IPS-NIHi11 (cell line): ENCODE data around the gene ODAD4.
"Not testable (repeated sequence)": the region's sequence is repeated elsewhere in the genome, so short reads cannot be mapped to it uniquely, and the experiment has no call there.

Experiments used
- DNase-seq: peaks from one replicate; pipeline ENCODE4 v3.0.0; 2012; ENCODE audit warnings: mixed read lengths, low spot score

The ODAD4 gene

DNA sequence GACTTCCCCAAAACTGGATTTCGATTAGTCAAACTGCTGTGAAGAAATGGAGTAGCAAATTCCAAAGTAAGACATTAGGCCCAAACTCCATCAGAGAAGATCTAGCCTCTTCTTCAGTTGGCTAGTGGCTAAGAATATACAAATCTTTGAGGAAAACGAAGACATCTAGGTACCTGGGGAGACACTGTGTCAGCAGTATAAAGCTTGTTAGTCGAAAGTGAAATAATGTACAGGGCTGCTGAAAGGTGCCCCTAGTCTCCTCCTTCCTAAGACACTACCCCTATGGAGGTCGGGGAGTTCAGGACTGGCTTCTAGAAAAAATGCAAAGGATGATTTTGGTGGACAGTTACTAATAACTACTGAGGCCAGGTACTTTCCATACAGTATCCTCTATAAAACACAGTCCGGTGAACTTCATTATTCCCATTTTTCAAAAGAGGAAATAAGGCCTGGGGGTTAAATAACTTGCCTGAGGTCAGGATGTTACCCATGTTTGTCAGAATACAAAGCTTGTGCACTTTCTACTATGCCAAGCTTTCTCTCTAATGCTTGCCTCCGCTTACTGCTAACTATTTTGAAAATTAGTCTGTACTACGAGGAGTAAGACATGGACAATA lies 71.9 kb downstream of the ODAD4 start:
- DNase-seq: no peak

DNA sequence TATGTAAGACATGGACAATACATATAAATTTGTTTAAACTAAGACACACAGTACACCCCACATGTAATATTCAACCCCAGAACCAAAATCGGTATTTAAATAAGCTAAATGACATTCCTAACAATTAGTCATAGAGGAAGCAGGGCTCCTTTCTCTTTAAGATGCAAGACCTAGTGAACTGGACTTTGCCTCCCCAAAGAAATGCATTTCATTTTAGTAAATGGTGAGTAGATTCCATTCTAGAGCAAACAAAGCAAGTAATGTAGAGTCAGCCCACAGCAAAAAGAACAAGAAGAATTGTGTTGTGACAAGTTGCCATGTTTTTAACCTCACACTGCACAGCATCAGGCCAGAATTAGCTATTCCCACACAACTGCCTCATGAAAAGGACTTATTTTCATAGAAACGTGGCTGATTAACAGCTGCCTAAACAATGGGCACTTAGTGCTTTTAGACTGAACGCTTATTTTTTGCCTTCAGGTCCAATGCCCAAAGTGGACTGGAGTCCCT lies 72.4 kb downstream of the ODAD4 start:
- no peak for DNase-seq

DNA sequence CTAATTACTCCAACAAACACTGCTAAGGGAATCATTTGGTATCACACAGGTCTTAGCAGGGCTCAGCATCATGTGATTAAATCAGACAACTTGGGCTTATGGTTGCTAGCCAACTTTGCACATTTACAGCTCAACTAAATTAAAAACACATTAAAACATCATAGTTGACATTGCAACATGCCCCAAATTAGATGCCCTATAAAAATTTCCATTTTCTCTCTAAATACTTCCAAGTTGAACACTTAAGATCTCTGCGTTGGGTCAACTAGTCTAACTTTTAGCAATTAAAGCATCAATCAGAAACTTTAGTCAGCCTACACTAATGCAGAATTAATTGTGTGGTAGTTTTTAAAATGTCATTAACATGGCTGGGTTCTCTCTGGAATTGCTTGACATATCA lies 74.7 kb downstream of the ODAD4 start:
- DNase-seq: no peak

DNA sequence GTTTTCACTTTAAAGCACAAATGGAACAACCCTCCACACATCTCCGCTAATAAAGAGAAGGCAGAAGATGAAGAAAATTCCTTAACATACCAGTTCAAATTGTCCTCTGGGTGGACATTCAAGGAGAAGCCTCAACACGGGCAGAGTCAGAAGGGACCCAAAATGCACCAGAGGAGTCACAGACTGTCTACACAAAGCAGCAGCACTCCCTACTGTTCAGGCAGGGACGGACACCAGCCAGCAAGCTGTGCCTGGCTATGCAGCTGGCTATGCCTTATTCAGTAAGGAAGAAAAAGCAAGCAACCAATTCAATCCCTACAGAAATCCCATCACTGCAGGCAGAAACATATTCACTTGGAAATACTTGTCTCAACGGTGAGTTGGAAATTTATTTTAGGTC lies 78.8 kb downstream of the ODAD4 start:
- DNase-seq: no peak

DNA sequence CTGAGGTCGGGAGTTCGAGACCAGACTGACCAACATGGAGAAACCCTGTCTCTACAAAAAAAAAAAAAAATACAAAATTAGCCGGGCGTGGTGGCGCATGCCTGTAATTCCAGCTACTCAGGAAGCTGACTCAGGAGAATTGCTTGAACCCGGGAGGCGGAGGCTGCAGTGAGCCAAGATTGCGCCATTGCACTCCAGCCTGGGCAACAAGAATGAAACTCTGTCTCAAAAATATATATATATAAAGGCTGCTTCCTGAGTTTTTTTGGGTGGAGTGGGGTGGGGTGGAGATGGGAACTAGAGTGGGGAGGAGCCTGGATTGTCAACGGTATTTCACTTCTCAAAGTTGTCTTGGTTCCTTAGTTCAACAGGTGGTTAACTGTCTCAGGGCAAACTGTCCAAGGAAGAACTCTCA lies 79.9 kb downstream of the ODAD4 start:
- DNase-seq: not testable (repeated sequence)

DNA sequence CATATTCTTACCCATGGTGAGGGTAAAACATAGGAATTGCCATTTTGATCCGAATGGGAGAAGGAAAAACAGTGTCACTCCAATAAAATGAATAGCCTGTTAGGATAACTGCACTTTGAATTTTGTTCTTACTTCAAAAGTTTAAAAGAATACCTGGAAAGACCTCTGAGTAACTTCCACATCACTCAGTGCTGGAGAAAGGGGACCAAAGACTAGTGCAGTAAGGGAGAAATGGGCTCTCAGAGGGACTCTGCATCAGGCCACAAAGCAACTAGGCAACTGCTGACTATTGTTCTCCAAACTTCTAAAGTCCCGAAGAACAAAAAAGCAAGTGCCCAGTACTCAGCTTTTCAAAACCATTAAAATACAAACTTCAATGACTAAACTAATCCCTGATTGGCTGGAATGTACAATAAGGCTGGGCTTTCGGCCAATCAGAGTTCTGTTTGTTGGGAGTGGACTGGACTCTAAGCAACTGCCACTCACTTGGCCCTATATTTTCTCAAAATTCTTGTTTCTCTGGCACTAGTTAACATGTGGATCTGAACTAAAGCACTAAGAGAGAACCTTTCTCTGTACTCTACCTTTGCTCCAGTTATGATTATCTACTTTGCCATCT lies 80.6 kb downstream of the ODAD4 start:
- DNase-seq: peak; percentile 60

DNA sequence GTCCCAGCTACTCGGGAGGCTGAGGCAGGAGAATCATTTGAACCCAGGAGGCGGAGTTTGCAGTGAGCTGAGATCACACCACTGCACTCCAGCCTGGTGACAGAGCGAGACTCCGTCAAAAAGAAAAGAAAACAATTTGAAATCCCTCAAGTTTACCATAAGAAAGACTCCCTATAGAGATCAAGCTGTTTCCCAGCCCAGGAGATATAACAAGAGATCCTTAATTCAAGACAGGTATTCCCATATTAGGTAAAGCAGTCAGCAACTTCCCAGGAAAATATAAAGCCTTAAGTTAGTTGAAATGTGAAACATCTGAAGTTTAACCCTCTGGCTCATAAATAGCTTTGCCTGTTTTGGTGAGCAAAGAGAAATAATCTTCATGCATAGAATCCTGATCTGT lies 81.9 kb downstream of the ODAD4 start:
- DNase-seq: not testable (repeated sequence)

DNA sequence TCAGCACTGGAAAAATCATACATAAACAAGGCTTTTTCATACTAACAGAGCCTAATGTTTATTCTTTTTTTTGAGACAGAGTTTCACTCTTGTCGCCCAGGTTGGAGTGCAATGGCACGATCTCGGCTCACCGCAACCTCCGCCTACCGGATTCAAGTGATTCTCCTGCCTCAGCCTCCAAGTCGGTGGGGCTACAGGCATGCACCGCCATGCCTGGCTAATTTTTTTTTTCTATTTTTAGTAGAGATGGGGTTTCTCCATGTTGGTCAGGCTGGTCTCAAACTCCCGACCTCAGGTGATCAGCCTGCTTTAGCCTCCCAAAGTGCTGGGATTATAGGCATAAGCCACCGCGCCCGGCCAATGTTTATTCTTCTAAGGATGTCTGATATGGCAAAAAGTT lies 83.3 kb downstream of the ODAD4 start:
- DNase-seq: not testable (repeated sequence)
